ENCODE measurements around the gene GRK6.

DNA sequence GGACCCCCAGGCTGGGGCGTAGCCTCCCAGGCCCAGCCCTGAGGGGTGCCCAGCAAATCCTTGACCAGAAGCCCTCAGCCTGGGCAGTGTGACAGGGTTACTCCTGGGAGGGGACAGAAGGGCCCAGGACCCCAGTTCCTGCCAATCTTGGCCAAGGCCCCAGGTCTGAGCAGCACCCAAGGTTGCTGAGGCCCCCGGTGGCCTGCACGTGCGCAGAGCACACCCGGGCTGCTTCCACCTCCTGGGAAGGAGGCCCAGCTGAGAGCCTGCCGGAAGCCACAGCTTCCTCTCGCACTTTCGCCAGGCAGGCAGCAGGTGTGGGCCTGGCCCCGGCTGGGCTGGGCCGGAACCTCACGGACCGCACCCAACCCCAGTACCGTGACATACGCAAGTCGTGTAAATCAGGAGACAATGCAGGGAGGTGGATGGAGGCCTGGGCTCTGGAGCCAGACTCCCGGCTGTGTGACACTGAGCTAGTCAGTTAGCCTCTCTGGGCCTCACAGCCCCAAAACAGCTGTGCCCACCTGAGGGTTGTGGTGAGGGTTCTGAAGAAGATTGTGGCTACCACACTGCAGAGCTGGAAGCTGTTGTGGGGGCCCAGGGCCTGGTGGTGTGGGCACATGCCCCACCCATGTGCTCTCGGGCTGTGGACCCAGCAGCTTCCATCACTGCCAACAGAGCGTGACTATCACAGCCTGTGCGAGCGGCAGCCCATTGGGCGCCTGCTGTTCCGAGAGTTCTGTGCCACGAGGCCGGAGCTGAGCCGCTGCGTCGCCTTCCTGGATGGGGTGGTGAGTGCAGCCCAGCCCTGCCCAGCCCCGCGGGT, 5.1 kb downstream of the GRK6 start:
- TF ChIP-seq, protein P1, sequence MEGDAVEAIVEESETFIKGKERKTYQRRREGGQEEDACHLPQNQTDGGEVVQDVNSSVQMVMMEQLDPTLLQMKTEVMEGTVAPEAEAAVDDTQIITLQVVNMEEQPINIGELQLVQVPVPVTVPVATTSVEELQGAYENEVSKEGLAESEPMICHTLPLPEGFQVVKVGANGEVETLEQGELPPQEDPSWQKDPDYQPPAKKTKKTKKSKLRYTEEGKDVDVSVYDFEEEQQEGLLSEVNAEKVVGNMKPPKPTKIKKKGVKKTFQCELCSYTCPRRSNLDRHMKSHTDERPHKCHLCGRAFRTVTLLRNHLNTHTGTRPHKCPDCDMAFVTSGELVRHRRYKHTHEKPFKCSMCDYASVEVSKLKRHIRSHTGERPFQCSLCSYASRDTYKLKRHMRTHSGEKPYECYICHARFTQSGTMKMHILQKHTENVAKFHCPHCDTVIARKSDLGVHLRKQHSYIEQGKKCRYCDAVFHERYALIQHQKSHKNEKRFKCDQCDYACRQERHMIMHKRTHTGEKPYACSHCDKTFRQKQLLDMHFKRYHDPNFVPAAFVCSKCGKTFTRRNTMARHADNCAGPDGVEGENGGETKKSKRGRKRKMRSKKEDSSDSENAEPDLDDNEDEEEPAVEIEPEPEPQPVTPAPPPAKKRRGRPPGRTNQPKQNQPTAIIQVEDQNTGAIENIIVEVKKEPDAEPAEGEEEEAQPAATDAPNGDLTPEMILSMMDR (IDR thresholded peaks at IDR 0.05), result no peak
- no peak for TF ChIP-seq POLR2A (IDR thresholded peaks at IDR 0.05)

Measured in breast epithelium (tissue), 3 donors.